ENCODE measurements around the gene TAF11.
"Not testable (repeated sequence)": the region's sequence is repeated elsewhere in the genome, so short reads cannot be mapped to it uniquely, and the experiment has no call there.

The TAF11 gene

GRCh38 chr6:34904990-34905613 lies 17.3 kb upstream of the TAF11 start:
- no peak for DNase-seq (ENCODE audit: low spot score)

DNA sequence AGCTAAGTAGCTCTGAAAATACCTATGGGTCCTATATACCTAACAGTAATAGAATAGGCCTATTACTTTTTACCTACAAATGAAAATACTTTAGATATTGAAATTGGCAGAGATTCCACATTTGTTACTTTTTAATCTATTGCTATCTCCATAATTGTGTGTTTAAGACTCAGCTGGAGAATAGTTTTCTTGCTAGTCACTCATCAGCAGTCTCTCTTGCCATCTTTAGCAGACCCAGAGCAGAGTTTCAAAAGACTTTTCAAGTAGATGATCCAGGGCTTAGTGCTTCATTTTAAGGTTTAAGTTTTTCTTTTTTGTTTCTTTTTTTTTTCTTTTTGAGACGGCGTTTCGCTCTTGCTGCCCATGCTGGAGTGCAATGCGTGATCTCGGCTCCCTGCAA lies 14.1 kb upstream of the TAF11 start:
- no peak for DNase-seq (ENCODE audit: low spot score)

GRCh38 chr6:34900321-34901031 lies 12.6 kb upstream of the TAF11 start:
- no peak for DNase-seq (ENCODE audit: low spot score)

DNA sequence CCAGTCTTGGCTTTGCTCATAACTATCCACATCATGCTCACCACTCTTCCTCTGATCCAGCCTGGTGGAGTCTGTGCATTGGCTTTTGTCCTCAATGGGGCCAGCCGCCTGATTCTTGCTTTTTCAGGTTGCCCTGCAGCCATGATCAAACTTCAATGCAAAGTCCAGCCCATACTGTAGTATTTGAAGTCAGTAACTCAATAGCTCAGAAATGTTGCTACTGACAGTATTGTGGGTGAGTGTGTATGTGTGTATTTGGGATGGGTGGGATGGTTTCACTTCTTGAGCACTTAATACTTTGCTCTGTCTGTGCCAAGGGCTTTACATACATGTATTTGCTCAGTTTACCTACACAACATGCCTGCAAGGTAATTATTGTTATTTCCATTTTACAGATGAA lies 11.9 kb upstream of the TAF11 start:
- not testable (repeated sequence) for DNase-seq (ENCODE audit: low spot score)

DNA sequence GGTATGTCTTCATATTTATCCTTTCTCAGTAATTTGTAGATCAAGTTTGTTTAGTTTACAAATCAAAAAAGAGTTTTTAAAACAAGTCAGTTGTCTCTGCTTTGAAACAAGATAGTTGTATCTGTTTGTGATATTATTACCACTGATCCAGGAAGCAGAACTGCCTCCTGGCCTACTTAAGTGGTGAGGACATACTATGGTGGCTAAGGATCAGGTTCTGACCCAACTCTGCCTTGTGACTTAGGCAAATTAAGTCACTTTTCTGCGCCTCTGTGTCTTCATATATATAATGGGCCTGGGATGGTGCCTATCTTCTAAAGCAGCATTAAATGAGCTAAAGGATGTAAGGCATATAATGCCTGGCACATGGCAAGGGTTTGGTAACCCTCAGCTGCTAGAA lies 9.9 kb upstream of the TAF11 start:
- DNase-seq (ENCODE audit: low spot score) = no peak

- no peak for DNase-seq (ENCODE audit: low spot score)
These were observed 9.3 kb upstream of the TAF11 start for GRCh38 chr6:34897130-34897529.

DNA sequence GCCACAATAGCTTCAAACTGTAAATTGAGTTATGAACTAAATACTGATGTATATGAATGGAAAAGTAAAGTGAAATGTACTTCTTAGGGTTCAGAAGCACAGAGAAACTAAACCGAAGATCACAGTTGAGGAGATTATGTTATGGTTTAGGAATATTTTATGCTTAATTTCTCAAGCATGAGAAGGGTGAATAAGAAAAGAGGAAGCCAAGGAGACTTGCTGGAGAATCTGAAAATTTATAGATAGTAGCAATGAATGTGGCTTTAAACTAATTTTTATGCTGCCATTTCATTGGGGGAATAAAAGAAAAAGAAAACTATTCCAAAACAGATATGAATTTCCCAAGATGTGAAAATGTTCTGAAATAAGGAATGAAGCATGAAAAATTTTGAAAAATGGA lies 6.9 kb upstream of the TAF11 start:
- DNase-seq (ENCODE audit: low spot score) = no peak

DNA sequence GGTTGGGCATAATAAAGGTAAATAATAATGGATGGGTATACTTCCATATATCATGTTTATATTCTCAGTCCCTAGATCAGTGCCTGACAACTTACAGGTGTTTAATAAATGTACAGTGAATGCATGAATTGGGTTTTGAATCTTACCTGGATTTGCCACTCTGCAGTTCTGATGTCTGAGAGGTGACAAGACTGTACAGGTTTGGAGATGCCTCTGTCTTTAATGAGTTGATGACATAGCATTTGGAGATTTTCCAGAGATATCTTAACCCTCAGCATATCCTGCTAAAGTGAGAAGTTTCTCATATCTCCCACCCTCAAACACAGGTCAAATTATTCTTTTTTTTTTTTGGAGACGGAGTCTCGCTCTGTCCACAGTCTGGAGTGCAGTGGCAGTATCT lies 3.5 kb upstream of the TAF11 start:
- no peak for DNase-seq (ENCODE audit: low spot score)

- no peak for DNase-seq (ENCODE audit: low spot score)
These were observed 2.7 kb upstream of the TAF11 start for GRCh38 chr6:34890533-34890925.

- DNase-seq (ENCODE audit: low spot score) = peak; percentile 89
These were observed 1.2 kb upstream of the TAF11 start, which contains the start of gene ANKS1A for GRCh38 chr6:34888874-34889555. TSS of gene ANKS1A (plus strand) at chr6:34889255. CDS start at chr6:34889403, 148 bp downstream.

GRCh38 chr6:34888514-34888856 lies 643 bp upstream of the TAF11 start:
- DNase-seq (ENCODE audit: low spot score) = peak; percentile 8

- DNase-seq (ENCODE audit: low spot score) = not testable (repeated sequence)
These were observed 2.0 kb downstream of the TAF11 start for GRCh38 chr6:34885837-34886236.

DNA sequence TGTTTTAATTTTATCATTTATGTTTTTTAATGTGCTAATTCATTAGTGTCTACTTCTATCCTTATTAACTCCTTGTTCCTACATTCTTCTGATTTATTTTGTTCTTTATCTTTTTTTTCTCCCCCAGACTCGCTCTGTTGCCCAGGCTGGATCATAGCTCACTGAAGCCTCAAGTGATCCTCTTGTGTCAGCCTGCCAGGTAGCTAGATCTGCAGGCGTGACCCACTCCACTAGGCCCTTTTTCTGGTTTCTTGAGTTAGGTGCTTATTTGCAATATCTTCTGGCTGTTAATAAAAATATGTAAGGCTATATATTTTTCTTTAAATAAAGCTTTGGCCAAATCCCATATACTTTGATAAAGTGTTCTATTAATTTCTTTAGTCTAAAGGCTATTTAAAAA lies 2.8 kb downstream of the TAF11 start:
- no peak for DNase-seq (ENCODE audit: low spot score)

GRCh38 chr6:34884073-34884472 lies 3.8 kb downstream of the TAF11 start:
- not testable (repeated sequence) for DNase-seq (ENCODE audit: low spot score)

GRCh38 chr6:34877869-34878485 lies 9.9 kb downstream of the TAF11 start:
- no peak for DNase-seq (ENCODE audit: low spot score)

- DNase-seq (ENCODE audit: low spot score) = no peak
These were observed 10.6 kb downstream of the TAF11 start for GRCh38 chr6:34877259-34877658.

- no peak for DNase-seq (ENCODE audit: low spot score)
These were observed 11.4 kb downstream of the TAF11 start for GRCh38 chr6:34876472-34876871.

DNA sequence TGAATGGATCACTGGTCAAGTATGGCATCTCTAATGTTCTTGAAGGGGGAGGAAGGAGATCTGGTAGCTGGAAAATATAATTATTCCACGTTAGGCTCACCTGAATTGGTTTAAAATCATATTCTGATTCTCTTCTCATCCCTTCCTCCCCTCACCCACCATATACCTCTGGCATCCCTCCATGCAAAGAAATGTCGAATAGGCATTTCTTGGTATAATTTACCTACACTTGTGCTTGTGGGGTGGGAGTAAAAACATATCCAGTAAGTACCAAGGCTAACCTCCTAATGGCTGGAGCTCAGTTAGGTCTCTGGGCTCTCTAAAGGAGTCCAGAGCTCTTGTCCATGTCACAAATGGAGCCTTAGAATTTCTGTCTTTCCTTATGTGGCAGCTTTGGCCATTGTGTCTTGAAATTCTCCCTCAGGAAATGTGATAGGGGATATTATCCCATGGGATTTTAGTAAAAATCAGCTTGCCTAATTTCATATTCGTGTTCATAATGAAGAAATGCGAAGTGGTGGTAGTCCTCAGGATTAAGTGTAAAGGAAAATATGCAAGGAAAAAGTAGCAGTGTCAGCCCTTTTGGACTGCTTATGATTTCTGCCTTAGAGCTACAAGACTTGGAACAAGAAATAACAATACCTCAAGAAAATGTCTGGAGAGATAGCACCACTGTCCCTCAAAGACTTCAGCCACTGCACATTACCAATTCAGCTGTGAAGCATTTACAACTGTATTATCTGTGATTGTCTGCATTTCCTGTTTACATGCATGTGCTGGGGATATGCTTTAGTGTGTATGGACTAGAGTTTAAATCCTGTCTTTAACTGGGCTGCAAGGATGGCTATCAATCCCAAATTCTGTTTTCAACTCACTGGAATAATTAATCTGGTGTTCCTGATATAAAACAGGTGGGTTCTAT lies 12.3 kb downstream of the TAF11 start:
- DNase-seq (ENCODE audit: low spot score) = no peak

- no peak for DNase-seq (ENCODE audit: low spot score)
These were observed 15.5 kb downstream of the TAF11 start for GRCh38 chr6:34872332-34872731.

DNA sequence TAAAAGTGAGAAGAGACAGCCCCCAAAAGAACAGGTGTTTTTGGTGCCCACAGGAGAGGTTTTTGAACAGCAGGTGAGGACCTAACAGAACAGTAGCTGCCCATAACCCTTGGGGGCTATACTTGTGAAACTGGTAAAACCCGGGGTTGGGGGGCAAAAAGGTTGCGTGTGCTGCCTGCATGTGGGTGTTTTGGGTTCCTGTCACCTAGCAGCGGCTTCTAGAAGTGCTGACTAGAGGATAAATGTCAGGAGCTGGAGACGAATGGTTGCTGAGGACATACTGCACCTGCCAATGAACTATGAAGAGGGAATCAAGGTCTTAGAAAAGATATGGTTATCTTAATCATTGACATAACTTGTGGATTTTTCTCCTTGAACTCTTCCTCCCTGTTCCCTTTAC lies 16.0 kb downstream of the TAF11 start:
- no peak for DNase-seq (ENCODE audit: low spot score)

DNA sequence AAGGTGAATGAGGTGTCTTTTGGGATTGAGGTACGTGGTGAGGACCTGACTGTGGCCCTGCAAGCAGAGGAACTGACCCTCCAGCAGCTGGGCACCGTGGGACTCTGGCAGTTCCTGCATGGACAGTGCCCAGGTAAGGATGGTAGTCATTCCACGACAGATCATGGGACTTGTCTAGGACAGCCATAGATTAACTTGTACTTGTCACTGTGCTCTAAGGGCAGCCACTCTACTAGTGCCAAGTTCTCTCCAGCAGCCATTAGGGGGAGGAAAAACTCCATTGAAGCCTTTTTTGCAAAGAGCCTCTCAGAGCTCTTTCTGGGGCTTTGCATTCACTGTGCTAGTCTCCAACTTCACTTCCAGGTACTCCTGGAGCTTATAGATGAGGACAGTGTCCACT lies 20.4 kb downstream of the TAF11 start:
- DNase-seq (ENCODE audit: low spot score) = no peak

- no peak for DNase-seq (ENCODE audit: low spot score)
These were observed 21.3 kb downstream of the TAF11 start for GRCh38 chr6:34866509-34866908.
